Activated CD8-positive, alpha-beta memory T cell treated with anti-CD3 and anti-CD28 coated beads, Interleukin-2, amount 50 U/mL, for 24 hours (primary cell): ENCODE measurements around the gene DOLPP1.
"Not testable (repeated sequence)": the region's sequence is repeated elsewhere in the genome, so short reads cannot be mapped to it uniquely, and the experiment has no call there.

Experiments used
- DNase-seq: peaks from one replicate; pipeline ENCODE4 v3.0.0-alpha.2; 2020; ENCODE audit errors: extremely low read depth

DOLPP1 gene

GRCh38 chr9:129080601-129081387 is at the start of gene DOLPP1:
DOLPP1 (plus strand) TSS chr9:129081111; CDS start chr9:129081132, 21 bp downstream.
- peak; percentile 99 for DNase-seq

GRCh38 chr9:129031514-129031913 is 49.4 kb upstream of the DOLPP1 start:
- no peak for DNase-seq

GRCh38 chr9:129032541-129033159 is 48.3 kb upstream of the DOLPP1 start:
- no peak for DNase-seq

GRCh38 chr9:129033216-129033615 is 47.7 kb upstream of the DOLPP1 start:
- no peak for DNase-seq

GRCh38 chr9:129035838-129036237 is 45.1 kb upstream of the DOLPP1 start:
- DNase-seq, result not testable (repeated sequence)

GRCh38 chr9:129036241-129036922 is 44.5 kb upstream of the DOLPP1 start, which contains the start of gene MIGA2:
MIGA2 (plus strand) TSS chr9:129036626; CDS start chr9:129040595, 3,969 bp downstream.
- DNase-seq, result peak; percentile 95

- DNase-seq, result no peak
Measured at GRCh38 chr9:129036923-129037766, 43.8 kb upstream of the DOLPP1 start.

GRCh38 chr9:129037767-129038098 is 43.2 kb upstream of the DOLPP1 start:
- no peak for DNase-seq

- no peak for DNase-seq
Measured at GRCh38 chr9:129038109-129038852, 42.6 kb upstream of the DOLPP1 start.

- no peak for DNase-seq
Measured at GRCh38 chr9:129040113-129040643, 40.7 kb upstream of the DOLPP1 start.

- DNase-seq, result no peak
Measured at GRCh38 chr9:129042016-129042415, 38.9 kb upstream of the DOLPP1 start.

GRCh38 chr9:129052592-129052991 is 28.3 kb upstream of the DOLPP1 start:
- no peak for DNase-seq

- no peak for DNase-seq
Measured at GRCh38 chr9:129053020-129053419, 27.9 kb upstream of the DOLPP1 start.

GRCh38 chr9:129054163-129054851 is 26.6 kb upstream of the DOLPP1 start:
- DNase-seq, result no peak

- DNase-seq, result no peak
Measured at GRCh38 chr9:129058965-129059795, 21.7 kb upstream of the DOLPP1 start.

GRCh38 chr9:129059796-129060785 is 20.8 kb upstream of the DOLPP1 start:
- DNase-seq, result no peak

- no peak for DNase-seq
Measured at GRCh38 chr9:129060991-129061390, 19.9 kb upstream of the DOLPP1 start.

GRCh38 chr9:129063061-129063460 is 17.9 kb upstream of the DOLPP1 start:
- DNase-seq, result no peak
